KBM-7 (cell line): ENCODE data around the gene TM9SF2.

Source experiments
- DNase-seq: peaks from one replicate; pipeline ENCODE4 v3.0.0-alpha.2; 2015
- in situ Hi-C: fragments of 300-500 bp; cut with MboI; formaldehyde crosslinking; loops from 2 replicates; pipeline ENCODE4 v1.14.3; 2020; ENCODE audit warnings: low sequenced_read_pairs, low pct_unique_long_range_greater_than_20kb, mixed read lengths

Gene TM9SF2

GRCh38 chr13:99605420-99606323 lies 104.4 kb downstream of the TM9SF2 start:
- in situ Hi-C loops = no loop called here
- no peak for DNase-seq

- in situ Hi-C loops = no loop called here
- DNase-seq = peak; percentile 78
These were observed 105.2 kb downstream of the TM9SF2 start, which contains the start of gene CLYBL for GRCh38 chr13:99606324-99607066. Gene CLYBL, plus strand, starts transcription at chr13:99606690.

- no peak for DNase-seq
- in situ Hi-C loops = no loop called here
These were observed 107.1 kb downstream of the TM9SF2 start for GRCh38 chr13:99608345-99608744.

DNA sequence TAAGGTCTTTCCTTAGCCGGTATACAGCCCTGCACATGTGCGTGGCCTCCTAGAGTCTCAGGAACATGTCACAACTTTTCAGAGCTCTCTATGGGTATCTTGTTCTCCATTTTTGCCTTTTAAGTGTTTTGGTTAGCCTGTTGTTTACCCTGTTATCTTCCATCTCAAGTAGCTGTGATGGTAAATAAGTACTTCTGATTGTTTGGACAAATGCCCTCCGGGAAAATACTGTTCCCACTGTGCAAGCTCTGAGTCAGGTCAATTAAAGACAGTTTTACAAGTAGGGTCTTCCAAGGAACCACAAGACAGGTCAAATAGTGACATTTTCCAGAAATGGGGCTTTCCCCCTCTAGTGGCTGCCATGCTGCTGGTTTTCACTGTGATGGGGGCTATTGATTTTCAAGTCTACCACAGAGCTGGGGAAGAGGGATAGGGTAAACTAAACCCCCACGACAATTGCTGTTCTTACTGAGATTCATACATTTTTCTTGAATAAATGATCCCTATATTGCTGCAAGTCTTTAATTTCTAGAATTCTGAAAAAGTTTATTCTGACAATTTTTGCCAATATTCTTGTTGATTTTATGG lies 109.5 kb downstream of the TM9SF2 start:
- no peak for DNase-seq
- in situ Hi-C loops = no loop called here
